Anterior cingulate cortex (tissue), 58 donors: ENCODE results near the gene RPS6KL1.
A peak's percentile ranks its signal among the peaks of the same experiment; 100 is the strongest.

Source experiments
- DNase-seq, 58 donors: peaks; one replicate each; lab custom pipeline; 2025; lab: John Stamatoyannopoulos, UW

Gene RPS6KL1

GRCh38 chr14:74897642-74898041, 25.4 kb downstream of the RPS6KL1 start:
- no peak for DNase-seq

GRCh38 chr14:74896400-74896799, 26.7 kb downstream of the RPS6KL1 start:
- no peak for DNase-seq

- DNase-seq: no peak
These were observed 29.4 kb downstream of the RPS6KL1 start for GRCh38 chr14:74893614-74894091.

GRCh38 chr14:74892745-74893144, 30.3 kb downstream of the RPS6KL1 start:
- peak in 1 of 58 donors; percentile 18 for DNase-seq

GRCh38 chr14:74891870-74892269, 31.2 kb downstream of the RPS6KL1 start:
- DNase-seq: no peak

GRCh38 chr14:74890262-74890661, 32.8 kb downstream of the RPS6KL1 start:
- DNase-seq: no peak

- no peak for DNase-seq
These were observed 34.6 kb downstream of the RPS6KL1 start for GRCh38 chr14:74888164-74889158.

GRCh38 chr14:74886001-74886400, 37.1 kb downstream of the RPS6KL1 start:
- DNase-seq: no peak

- DNase-seq: peak in 10 of 58 donors; percentile 5 to 65 (median 40)
These were observed 40.7 kb downstream of the RPS6KL1 start for GRCh38 chr14:74882103-74882920.

- peak in 57 of 58 donors; percentile 37 to 88 (median 77) for DNase-seq
These were observed 41.5 kb downstream of the RPS6KL1 start, which contains the start of gene DLST for GRCh38 chr14:74881431-74882102. DLST (plus strand) TSS chr14:74881916; CDS start chr14:74881954, 38 bp downstream.

- no peak for DNase-seq
These were observed 43.5 kb downstream of the RPS6KL1 start for GRCh38 chr14:74879427-74880182.

- DNase-seq: peak in 10 of 58 donors; percentile 1 to 35 (median 9)
These were observed 46.8 kb downstream of the RPS6KL1 start, which contains the start of gene PROX2 for GRCh38 chr14:74875941-74876913. PROX2 (minus strand) TSS chr14:74876145; CDS start chr14:74863834, 12,311 bp downstream.

- DNase-seq: no peak
These were observed 47.9 kb downstream of the RPS6KL1 start for GRCh38 chr14:74875204-74875603.

- DNase-seq: no peak
These were observed 51.2 kb downstream of the RPS6KL1 start for GRCh38 chr14:74871819-74872218.

- no peak for DNase-seq
These were observed 54.3 kb downstream of the RPS6KL1 start for GRCh38 chr14:74868739-74869138.

- DNase-seq: peak in 40 of 58 donors; percentile 4 to 67 (median 28)
These were observed 55.4 kb downstream of the RPS6KL1 start for GRCh38 chr14:74867673-74868072.

- no peak for DNase-seq
These were observed 56.2 kb downstream of the RPS6KL1 start for GRCh38 chr14:74866708-74867389.
